Neutrophil (primary cell): ENCODE measurements around the gene TXNL4A.

Experiments used
- H3K27ac ChIP-seq: fragments of 200-600 bp; sonication (generic); 2 replicates; pipeline ENCODE4 v1.5.1; 2016; ENCODE audit warnings: mild to moderate bottlenecking, moderate library complexity
- H3K27me3 ChIP-seq: fragments of 200-600 bp; sonication (generic); 2 replicates; pipeline ENCODE4 v1.6.0; 2016; ENCODE audit warnings: mild to moderate bottlenecking
- H3K36me3 ChIP-seq: fragments of 200-600 bp; sonication (generic); 2 replicates; pipeline ENCODE4 v1.5.1; 2017
- H3K4me1 ChIP-seq, 2 experiments: fragments of 200-600 bp in 1 of 2; sonication (generic) in 1 of 2; 1 replicate in 1 of 2; 2 replicates in 1 of 2; pipeline versions ENCODE4 v1.5.1 to v1.6.1; 2013 to 2016; ENCODE audit warnings: low read depth in 1 of 2, low read length in 1 of 2, mild to moderate bottlenecking in 1 of 2, moderate library complexity in 1 of 2; ENCODE audit not compliant: control insufficient read depth in 1 of 2, insufficient read depth in 1 of 2
- H3K4me3 ChIP-seq, 2 experiments: fragments of 200-600 bp in 1 of 2; sonication (generic) in 1 of 2; 1 replicate in 1 of 2; 2 replicates in 1 of 2; pipeline ENCODE4 v1.5.1; 2013 to 2016; ENCODE audit warnings: low read depth in 1 of 2, low read length in 1 of 2, mild to moderate bottlenecking in 1 of 2, moderate library complexity in 1 of 2
- H3K9me3 ChIP-seq: fragments of 200-600 bp; sonication (generic); 2 replicates; pipeline ENCODE4 v1.5.1; 2016
- CTCF ChIP-seq: fragments of 200-600 bp; sonication (generic); IDR thresholded peaks from 2 replicates; pipeline ENCODE4 v1.5.1; 2016; ENCODE audit warnings: antibody characterized with exemption

TXNL4A gene

GRCh38 chr18:79970419-79971133 is 17.8 kb downstream of the TXNL4A start:
- Histone ChIP-seq H3K4me1 (peaks cover 1% of the 10 kb centered on the region in 2 experiments), H3K4me3 (no peak overlapping the region), H3K27ac (no peak overlapping the region), H3K27me3 (no peaks in the 10 kb centered on the region), H3K9me3 (no peaks in the 10 kb centered on the region), H3K36me3 (peaks cover 54% of the 10 kb centered on the region)
- TF ChIP-seq CTCF = no peak

GRCh38 chr18:79965119-79965902 is 23.1 kb downstream of the TXNL4A start:
- Histone ChIP-seq H3K27ac (no peak overlapping the region), H3K27me3 (peaks cover 24% of the 10 kb centered on the region), H3K4me1 (peaks cover 17 to 18% of the 10 kb centered on the region in 2 experiments), H3K9me3 (no peaks in the 10 kb centered on the region), H3K4me3 (peak overlapping the region; percentile 52 to 59), H3K36me3 (peaks cover 6% of the 10 kb centered on the region)
- no peak for TF ChIP-seq CTCF

- H3K9me3 ChIP-seq = no peaks in the 10 kb centered on the region
- peak within 1 kb of the TSS; percentile 52 to 59 for H3K4me3 ChIP-seq
- peak; percentile 58 for TF ChIP-seq CTCF
- peaks cover 17 to 18% of the 10 kb centered on the region in 2 experiments for H3K4me1 ChIP-seq
- no peaks in the 10 kb centered on the region for H3K36me3 ChIP-seq
- H3K27me3 ChIP-seq = peaks cover 26% of the 10 kb centered on the region
- H3K27ac ChIP-seq = no peak within 1 kb of the TSS
These were observed 23.8 kb downstream of the TXNL4A start, which contains the start of gene HSBP1L1 for GRCh38 chr18:79964330-79965118. HSBP1L1 (plus strand) TSS chr18:79964643; CDS start chr18:79964736, 93 bp downstream.

- Histone ChIP-seq H3K9me3 (no peaks in the 10 kb centered on the region), H3K4me1 (peaks cover 17 to 18% of the 10 kb centered on the region in 2 experiments), H3K36me3 (no peaks in the 10 kb centered on the region), H3K27ac (no peak overlapping the region), H3K4me3 (peak overlapping the region; percentile 52 to 59), H3K27me3 (peaks cover 26% of the 10 kb centered on the region)
- TF ChIP-seq CTCF = no peak
These were observed 24.6 kb downstream of the TXNL4A start for GRCh38 chr18:79963658-79964329.
